SH-SY5Y (cell line): ENCODE data around the gene GTPBP4.

Source experiments
- GATA2 ChIP-seq: IDR thresholded peaks from 2 replicates; pipeline ENCODE4 v1.6.1; 2011; ENCODE audit warnings: mild to moderate bottlenecking, low read depth, low read length
- GATA3 ChIP-seq: IDR thresholded peaks from 2 replicates; pipeline ENCODE4 v1.6.1; 2011; ENCODE audit warnings: low read depth, mild to moderate bottlenecking, low read length, moderate library complexity

GTPBP4 gene

GRCh38 chr10:1020958-1021357, 32.7 kb downstream of the GTPBP4 start:
- no peak for TF ChIP-seq GATA2
- TF ChIP-seq GATA3, result no peak

GRCh38 chr10:1022413-1022812, 34.2 kb downstream of the GTPBP4 start:
- TF ChIP-seq GATA3 (no peak), GATA2 (no peak)

- TF ChIP-seq GATA2, result no peak
- TF ChIP-seq GATA3, result no peak
These were observed 35.9 kb downstream of the GTPBP4 start for GRCh38 chr10:1024103-1024502.

GRCh38 chr10:1025683-1026082, 37.4 kb downstream of the GTPBP4 start, which contains the start of gene IDI2:
Gene IDI2, minus strand, starts transcription at chr10:1025859. Its CDS starts 1,136 bp downstream, at chr10:1024723.
- TF ChIP-seq GATA3, result peak; percentile 62
- TF ChIP-seq GATA2, result peak; percentile 14; the same call in 1 of the 2 replicates

- TF ChIP-seq GATA3, result no peak
- no peak for TF ChIP-seq GATA2
These were observed 38.3 kb downstream of the GTPBP4 start for GRCh38 chr10:1026578-1026977.

GRCh38 chr10:1029838-1030237, 41.6 kb downstream of the GTPBP4 start:
- TF ChIP-seq GATA2 (no peak), GATA3 (no peak)

GRCh38 chr10:1033601-1034000, 45.4 kb downstream of the GTPBP4 start:
- no peak for TF ChIP-seq GATA2
- no peak for TF ChIP-seq GATA3

GRCh38 chr10:1034758-1035157, 46.5 kb downstream of the GTPBP4 start:
- no peak for TF ChIP-seq GATA2
- no peak for TF ChIP-seq GATA3

- TF ChIP-seq GATA2 (no peak), GATA3 (no peak)
These were observed 47.0 kb downstream of the GTPBP4 start for GRCh38 chr10:1035201-1035600.

GRCh38 chr10:1036341-1036791, 48.1 kb downstream of the GTPBP4 start:
- TF ChIP-seq GATA3 (no peak), GATA2 (no peak)

- no peak for TF ChIP-seq GATA2
- no peak for TF ChIP-seq GATA3
These were observed 48.9 kb downstream of the GTPBP4 start for GRCh38 chr10:1037098-1037497.

GRCh38 chr10:1040133-1040532, 51.9 kb downstream of the GTPBP4 start:
- no peak for TF ChIP-seq GATA2
- no peak for TF ChIP-seq GATA3

- TF ChIP-seq GATA2 (no peak), GATA3 (no peak)
These were observed 53.3 kb downstream of the GTPBP4 start for GRCh38 chr10:1041514-1041913.

GRCh38 chr10:1043532-1043995, 55.3 kb downstream of the GTPBP4 start:
- no peak for TF ChIP-seq GATA3
- TF ChIP-seq GATA2, result no peak

GRCh38 chr10:1044146-1044545, 55.9 kb downstream of the GTPBP4 start:
- no peak for TF ChIP-seq GATA2

- no peak for TF ChIP-seq GATA3
- TF ChIP-seq GATA2, result no peak
These were observed 56.7 kb downstream of the GTPBP4 start for GRCh38 chr10:1044964-1045363.
